ENCODE results near the gene SNRPA1. TPM values are rescaled to one million over a fixed set of nuclear protein-coding genes. Genes with fewer than 3 reads are reported as not detected.

Gene SNRPA1
- total RNA-seq, 4 donors from 2014 or later, result 3.2 to 56.4 (median 25.7) TPM

DNA sequence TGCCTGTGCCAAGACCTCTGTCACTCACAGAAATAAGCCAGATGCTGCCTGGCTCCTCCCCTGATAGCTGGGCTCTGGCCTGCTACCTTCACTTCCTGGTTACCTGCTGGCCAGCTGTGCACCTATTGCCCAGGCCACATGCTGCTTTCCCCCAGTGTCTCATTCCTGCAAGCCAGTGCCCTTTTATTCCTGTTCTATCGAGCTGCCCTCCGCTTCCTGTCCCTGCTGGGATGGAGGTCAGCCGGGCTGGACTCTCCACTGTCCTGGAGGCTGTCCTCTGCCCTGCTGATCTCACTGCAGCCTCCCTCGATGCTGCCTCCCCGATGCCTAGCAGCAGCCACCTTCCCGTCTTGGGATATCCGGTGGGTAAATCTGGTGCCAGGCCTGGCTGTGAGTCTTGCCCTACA, 37.0 kb upstream of the SNRPA1 start:
- Histone ChIP-seq H3K9me3 (no peaks in the 10 kb centered on the region), H3K4me1 (no peaks in the 10 kb centered on the region), H3K36me3 (no peaks in the 10 kb centered on the region), H3K27me3 (no peaks in the 10 kb centered on the region), H3K4me3 (no peak overlapping the region), H3K27ac (no peak overlapping the region)
- DNase-seq, result no peak
- intact Hi-C loops (cut with DNase I; ENCODE audit: low total_unique reads), result no loop called here
- TF ChIP-seq, protein P1, sequence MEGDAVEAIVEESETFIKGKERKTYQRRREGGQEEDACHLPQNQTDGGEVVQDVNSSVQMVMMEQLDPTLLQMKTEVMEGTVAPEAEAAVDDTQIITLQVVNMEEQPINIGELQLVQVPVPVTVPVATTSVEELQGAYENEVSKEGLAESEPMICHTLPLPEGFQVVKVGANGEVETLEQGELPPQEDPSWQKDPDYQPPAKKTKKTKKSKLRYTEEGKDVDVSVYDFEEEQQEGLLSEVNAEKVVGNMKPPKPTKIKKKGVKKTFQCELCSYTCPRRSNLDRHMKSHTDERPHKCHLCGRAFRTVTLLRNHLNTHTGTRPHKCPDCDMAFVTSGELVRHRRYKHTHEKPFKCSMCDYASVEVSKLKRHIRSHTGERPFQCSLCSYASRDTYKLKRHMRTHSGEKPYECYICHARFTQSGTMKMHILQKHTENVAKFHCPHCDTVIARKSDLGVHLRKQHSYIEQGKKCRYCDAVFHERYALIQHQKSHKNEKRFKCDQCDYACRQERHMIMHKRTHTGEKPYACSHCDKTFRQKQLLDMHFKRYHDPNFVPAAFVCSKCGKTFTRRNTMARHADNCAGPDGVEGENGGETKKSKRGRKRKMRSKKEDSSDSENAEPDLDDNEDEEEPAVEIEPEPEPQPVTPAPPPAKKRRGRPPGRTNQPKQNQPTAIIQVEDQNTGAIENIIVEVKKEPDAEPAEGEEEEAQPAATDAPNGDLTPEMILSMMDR (IDR thresholded peaks at IDR 0.05), result no peak
- TF ChIP-seq POLR2A (IDR thresholded peaks at IDR 0.05), result no peak

DNA sequence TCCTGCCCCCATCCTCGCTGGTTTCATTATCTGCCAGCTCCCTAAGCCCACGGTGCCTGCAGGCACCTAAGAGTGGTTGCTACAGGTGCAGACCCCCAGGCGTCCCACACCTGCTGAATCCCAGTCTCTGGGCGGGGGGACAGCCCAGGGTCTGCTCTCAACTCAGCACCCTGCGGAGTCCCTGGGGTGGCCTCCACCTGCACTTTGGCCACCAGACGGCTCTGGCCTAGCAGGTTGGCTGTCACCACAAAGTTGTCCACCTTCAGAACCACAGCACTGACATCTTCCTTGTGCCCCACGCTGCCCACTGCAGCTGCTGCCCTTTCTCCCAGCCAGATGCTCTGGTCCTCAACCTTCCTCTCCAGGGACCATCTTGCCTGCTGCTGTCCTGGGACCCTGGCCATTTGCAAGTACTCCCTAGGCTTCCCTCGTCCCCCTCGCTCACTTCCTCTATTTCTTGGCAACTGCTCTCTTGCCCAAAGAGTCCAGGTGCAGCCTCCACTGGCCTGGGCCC, 34.9 kb upstream of the SNRPA1 start:
- intact Hi-C loops (cut with DNase I; ENCODE audit: low total_unique reads), result no loop called here
- Histone ChIP-seq H3K27me3 (no peaks in the 10 kb centered on the region), H3K27ac (no peak overlapping the region), H3K4me1 (no peaks in the 10 kb centered on the region), H3K4me3 (no peak overlapping the region), H3K9me3 (no peaks in the 10 kb centered on the region), H3K36me3 (no peaks in the 10 kb centered on the region)
- DNase-seq, result no peak
- TF ChIP-seq, protein P1 (IDR thresholded peaks at IDR 0.05), result no peak
- no peak for TF ChIP-seq POLR2A (IDR thresholded peaks at IDR 0.05)

DNA sequence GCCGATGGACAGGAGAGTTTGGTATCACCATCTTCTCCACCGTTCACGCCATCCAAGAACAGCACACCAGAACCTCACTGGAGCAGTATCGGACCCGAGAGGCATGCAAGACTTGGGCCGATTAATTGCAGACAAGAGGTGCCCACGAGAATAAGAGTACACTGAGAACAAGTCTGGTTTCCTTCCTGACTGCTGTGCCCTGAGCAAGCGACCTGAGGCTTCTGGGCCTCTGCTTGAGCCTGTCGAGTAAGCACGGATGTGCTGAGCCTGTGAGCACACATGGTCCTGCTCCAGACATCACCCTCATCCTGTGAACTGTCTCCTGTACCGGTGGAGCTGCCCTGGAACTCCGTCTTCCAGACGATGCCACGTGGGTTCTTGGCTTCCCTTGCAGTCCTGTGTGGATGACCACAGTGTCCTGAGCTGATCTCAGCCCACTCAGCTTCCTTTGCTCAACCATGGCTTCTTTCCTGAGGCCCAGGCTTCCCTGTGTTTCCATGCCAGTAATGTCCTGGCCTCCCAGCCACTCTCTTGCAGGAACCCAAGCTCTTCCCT, 34.3 kb upstream of the SNRPA1 start:
- intact Hi-C loops (cut with DNase I; ENCODE audit: low total_unique reads), result no loop called here
- Histone ChIP-seq H3K27ac (no peak overlapping the region), H3K4me3 (no peak overlapping the region), H3K36me3 (no peaks in the 10 kb centered on the region), H3K4me1 (no peaks in the 10 kb centered on the region), H3K27me3 (no peaks in the 10 kb centered on the region), H3K9me3 (no peaks in the 10 kb centered on the region)
- no peak for TF ChIP-seq POLR2A (IDR thresholded peaks at IDR 0.05)
- TF ChIP-seq, protein P1 (IDR thresholded peaks at IDR 0.05), result no peak
- no peak for DNase-seq

DNA sequence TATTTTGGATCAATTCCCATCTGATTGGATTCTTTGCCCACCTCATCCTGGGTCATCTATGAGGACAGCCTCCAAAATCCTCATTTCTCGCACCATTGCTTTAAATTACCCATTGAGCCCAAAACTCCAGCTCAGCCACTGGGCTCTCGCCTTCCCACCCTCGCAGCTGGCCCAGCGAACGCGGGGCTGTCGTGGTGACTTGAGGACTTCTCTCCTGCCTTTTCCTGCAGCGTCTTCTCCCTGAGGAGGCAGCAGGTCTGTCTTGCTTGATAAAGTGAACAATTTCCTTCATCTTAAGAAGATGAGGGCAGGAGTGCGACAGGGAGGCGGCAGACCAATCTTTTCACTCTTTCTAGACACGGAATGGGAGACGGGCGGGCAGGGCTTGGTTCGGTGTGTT, 33.0 kb upstream of the SNRPA1 start:
- DNase-seq, result no peak
- Histone ChIP-seq H3K27ac (no peak overlapping the region), H3K9me3 (no peaks in the 10 kb centered on the region), H3K4me3 (no peak overlapping the region), H3K27me3 (no peaks in the 10 kb centered on the region), H3K36me3 (no peaks in the 10 kb centered on the region), H3K4me1 (no peaks in the 10 kb centered on the region)
- intact Hi-C loops (cut with DNase I; ENCODE audit: low total_unique reads), result no loop called here
- TF ChIP-seq, protein P1 (IDR thresholded peaks at IDR 0.05), result no peak
- no peak for TF ChIP-seq POLR2A (IDR thresholded peaks at IDR 0.05)

DNA sequence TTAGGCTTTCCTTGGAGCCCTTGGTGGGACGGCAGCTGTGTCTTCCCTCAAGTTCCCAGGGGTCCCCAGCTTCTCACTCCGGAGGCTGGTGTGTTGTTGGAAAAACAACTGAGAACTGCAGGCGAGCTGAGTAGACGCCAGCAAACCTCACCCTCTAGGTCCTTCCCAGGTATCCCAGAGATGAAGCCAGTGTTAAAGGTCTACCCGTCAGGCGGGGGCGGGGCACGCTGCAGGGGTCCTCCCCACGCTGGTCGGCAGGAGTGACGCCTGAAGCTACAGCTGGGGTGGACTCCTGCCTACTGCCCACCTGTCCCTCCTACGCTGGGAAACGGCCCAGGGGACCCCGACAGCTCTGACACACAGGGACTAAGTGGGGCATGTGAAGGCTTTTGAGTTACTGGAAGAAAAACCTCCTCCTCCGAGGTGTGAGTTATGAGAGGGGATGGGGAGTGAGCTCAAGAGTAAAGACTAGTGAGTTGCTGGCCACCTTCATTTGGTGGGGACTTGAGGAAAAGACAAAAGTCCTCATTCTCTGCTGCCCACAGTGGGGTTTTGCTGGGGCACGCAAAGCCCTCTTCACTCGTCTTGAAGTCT, 32.2 kb upstream of the SNRPA1 start:
- Histone ChIP-seq H3K4me1 (no peaks in the 10 kb centered on the region), H3K27me3 (no peaks in the 10 kb centered on the region), H3K4me3 (no peak overlapping the region), H3K36me3 (no peaks in the 10 kb centered on the region), H3K9me3 (no peaks in the 10 kb centered on the region), H3K27ac (no peak overlapping the region)
- TF ChIP-seq POLR2A (IDR thresholded peaks at IDR 0.05), result no peak
- TF ChIP-seq, protein P1 (IDR thresholded peaks at IDR 0.05), result no peak
- intact Hi-C loops (cut with DNase I; ENCODE audit: low total_unique reads), result no loop called here
- no peak for DNase-seq

All from uterus (tissue), 4 donors.